GM12872 (cell line): ENCODE measurements around the gene SCN3B.
A peak's percentile ranks its signal among the peaks of the same experiment; 100 is the strongest.

Source experiments
- CTCF ChIP-seq: IDR thresholded peaks from 3 replicates; pipeline ENCODE4 v1.5.1; 2011; ENCODE audit warnings: low read depth, mild to moderate bottlenecking, low read length, moderate library complexity; ENCODE audit not compliant: insufficient read depth

SCN3B gene

GRCh38 chr11:123640677-123641494, 13.5 kb downstream of the SCN3B start:
- TF ChIP-seq CTCF = peak; percentile 84

GRCh38 chr11:123640029-123640428, 14.4 kb downstream of the SCN3B start:
- no peak for TF ChIP-seq CTCF

- TF ChIP-seq CTCF = no peak
These were observed 24.3 kb downstream of the SCN3B start for GRCh38 chr11:123630126-123630608.

GRCh38 chr11:123628936-123629683, 25.3 kb downstream of the SCN3B start:
- TF ChIP-seq CTCF = no peak

- TF ChIP-seq CTCF = no peak
These were observed 29.4 kb downstream of the SCN3B start for GRCh38 chr11:123624974-123625373.

GRCh38 chr11:123622576-123622975, 31.8 kb downstream of the SCN3B start:
- TF ChIP-seq CTCF = no peak

- TF ChIP-seq CTCF = no peak
These were observed 37.8 kb downstream of the SCN3B start for GRCh38 chr11:123616505-123617198.
